Measurements from ENCODE around the gene FADS1.

FADS1 gene

GRCh38 chr11:61812736-61813411 lies 3.9 kb downstream of the FADS1 start:
- no peak overlapping the region for H3K9ac ChIP-seq (ENCODE audit: low read length)
- peaks cover 8% of the 10 kb centered on the region for H3K4me1 ChIP-seq (ENCODE audit: control insufficient read depth, insufficient read depth, low read length)
- no peaks in the 10 kb centered on the region for H3K27me3 ChIP-seq (ENCODE audit: control insufficient read depth, insufficient read depth, low read length)
- no peak overlapping the region for H3K4me3 ChIP-seq (ENCODE audit: low read length)
- H3K27ac ChIP-seq (ENCODE audit: low read depth, low read length), result no peak overlapping the region
- peaks cover 9% of the 10 kb centered on the region for H3K36me3 ChIP-seq (ENCODE audit: control insufficient read depth, insufficient read depth, low read length)

GRCh38 chr11:61811831-61812230 lies 5.0 kb downstream of the FADS1 start:
- Histone ChIP-seq H3K4me3 (ENCODE audit: low read length) (no peak overlapping the region), H3K4me1 (ENCODE audit: control insufficient read depth, insufficient read depth, low read length) (peaks cover 8% of the 10 kb centered on the region), H3K27ac (ENCODE audit: low read depth, low read length) (no peak overlapping the region), H3K36me3 (ENCODE audit: control insufficient read depth, insufficient read depth, low read length) (peaks cover 9% of the 10 kb centered on the region), H3K27me3 (ENCODE audit: control insufficient read depth, insufficient read depth, low read length) (no peaks in the 10 kb centered on the region), H3K9ac (ENCODE audit: low read length) (no peak overlapping the region)

GRCh38 chr11:61810671-61811175 lies 6.1 kb downstream of the FADS1 start:
- H3K27ac ChIP-seq (ENCODE audit: low read depth, low read length), result no peak overlapping the region
- no peak overlapping the region for H3K9ac ChIP-seq (ENCODE audit: low read length)
- peaks cover 2% of the 10 kb centered on the region for H3K4me1 ChIP-seq (ENCODE audit: control insufficient read depth, insufficient read depth, low read length)
- no peak overlapping the region for H3K4me3 ChIP-seq (ENCODE audit: low read length)
- no peaks in the 10 kb centered on the region for H3K27me3 ChIP-seq (ENCODE audit: control insufficient read depth, insufficient read depth, low read length)
- peaks cover 9% of the 10 kb centered on the region for H3K36me3 ChIP-seq (ENCODE audit: control insufficient read depth, insufficient read depth, low read length)

- Histone ChIP-seq H3K4me1 (ENCODE audit: control insufficient read depth, insufficient read depth, low read length) (no peaks in the 10 kb centered on the region), H3K27me3 (ENCODE audit: control insufficient read depth, insufficient read depth, low read length) (no peaks in the 10 kb centered on the region), H3K27ac (ENCODE audit: low read depth, low read length) (no peak overlapping the region), H3K9ac (ENCODE audit: low read length) (no peak overlapping the region), H3K36me3 (ENCODE audit: control insufficient read depth, insufficient read depth, low read length) (peaks cover 7% of the 10 kb centered on the region), H3K4me3 (ENCODE audit: low read length) (no peak overlapping the region)
Observed at GRCh38 chr11:61806785-61807184, 10.0 kb downstream of the FADS1 start.

- peaks cover 4% of the 10 kb centered on the region for H3K36me3 ChIP-seq (ENCODE audit: control insufficient read depth, insufficient read depth, low read length)
- H3K27ac ChIP-seq (ENCODE audit: low read depth, low read length), result no peak overlapping the region
- H3K9ac ChIP-seq (ENCODE audit: low read length), result no peak overlapping the region
- H3K4me3 ChIP-seq (ENCODE audit: low read length), result no peak overlapping the region
- no peaks in the 10 kb centered on the region for H3K4me1 ChIP-seq (ENCODE audit: control insufficient read depth, insufficient read depth, low read length)
- H3K27me3 ChIP-seq (ENCODE audit: control insufficient read depth, insufficient read depth, low read length), result no peaks in the 10 kb centered on the region
Observed at GRCh38 chr11:61805146-61805545, 11.7 kb downstream of the FADS1 start.

- no peaks in the 10 kb centered on the region for H3K36me3 ChIP-seq (ENCODE audit: control insufficient read depth, insufficient read depth, low read length)
- H3K4me3 ChIP-seq (ENCODE audit: low read length), result no peak overlapping the region
Observed at GRCh38 chr11:61803889-61804647, 12.7 kb downstream of the FADS1 start.

GRCh38 chr11:61802605-61803004 lies 14.2 kb downstream of the FADS1 start:
- H3K4me1 ChIP-seq (ENCODE audit: control insufficient read depth, insufficient read depth, low read length), result no peaks in the 10 kb centered on the region
- no peaks in the 10 kb centered on the region for H3K36me3 ChIP-seq (ENCODE audit: control insufficient read depth, insufficient read depth, low read length)
- H3K27ac ChIP-seq (ENCODE audit: low read depth, low read length), result no peak overlapping the region
- no peaks in the 10 kb centered on the region for H3K27me3 ChIP-seq (ENCODE audit: control insufficient read depth, insufficient read depth, low read length)
- no peak overlapping the region for H3K9ac ChIP-seq (ENCODE audit: low read length)
- H3K4me3 ChIP-seq (ENCODE audit: low read length), result no peak overlapping the region

More at GRCh38 chr11:61803889-61804647, 12.7 kb downstream of the FADS1 start:
- Histone ChIP-seq H3K27me3 (ENCODE audit: control insufficient read depth, insufficient read depth, low read length) (no peaks in the 10 kb centered on the region), H3K4me1 (ENCODE audit: control insufficient read depth, insufficient read depth, low read length) (no peaks in the 10 kb centered on the region), H3K9ac (ENCODE audit: low read length) (no peak overlapping the region), H3K27ac (ENCODE audit: low read depth, low read length) (no peak overlapping the region)

- Histone ChIP-seq H3K9ac (ENCODE audit: low read length) (no peak overlapping the region), H3K27me3 (ENCODE audit: control insufficient read depth, insufficient read depth, low read length) (no peaks in the 10 kb centered on the region), H3K36me3 (ENCODE audit: control insufficient read depth, insufficient read depth, low read length) (no peaks in the 10 kb centered on the region), H3K4me3 (ENCODE audit: low read length) (no peak overlapping the region), H3K4me1 (ENCODE audit: control insufficient read depth, insufficient read depth, low read length) (no peaks in the 10 kb centered on the region), H3K27ac (ENCODE audit: low read depth, low read length) (no peak overlapping the region)
Observed at GRCh38 chr11:61800331-61801281, 16.2 kb downstream of the FADS1 start.

GRCh38 chr11:61799665-61800284 lies 17.0 kb downstream of the FADS1 start:
- no peaks in the 10 kb centered on the region for H3K36me3 ChIP-seq (ENCODE audit: control insufficient read depth, insufficient read depth, low read length)
- H3K9ac ChIP-seq (ENCODE audit: low read length), result no peak overlapping the region
- H3K4me1 ChIP-seq (ENCODE audit: control insufficient read depth, insufficient read depth, low read length), result no peaks in the 10 kb centered on the region
- no peak overlapping the region for H3K27ac ChIP-seq (ENCODE audit: low read depth, low read length)
- no peak overlapping the region for H3K4me3 ChIP-seq (ENCODE audit: low read length)
- no peaks in the 10 kb centered on the region for H3K27me3 ChIP-seq (ENCODE audit: control insufficient read depth, insufficient read depth, low read length)

GRCh38 chr11:61797263-61797944 lies 19.4 kb downstream of the FADS1 start:
- H3K4me3 ChIP-seq (ENCODE audit: low read length), result no peak overlapping the region
- no peaks in the 10 kb centered on the region for H3K27me3 ChIP-seq (ENCODE audit: control insufficient read depth, insufficient read depth, low read length)
- H3K36me3 ChIP-seq (ENCODE audit: control insufficient read depth, insufficient read depth, low read length), result no peaks in the 10 kb centered on the region
- H3K9ac ChIP-seq (ENCODE audit: low read length), result no peak overlapping the region
- no peak overlapping the region for H3K27ac ChIP-seq (ENCODE audit: low read depth, low read length)
- peaks cover 5% of the 10 kb centered on the region for H3K4me1 ChIP-seq (ENCODE audit: control insufficient read depth, insufficient read depth, low read length)

GRCh38 chr11:61795876-61796526 lies 20.8 kb downstream of the FADS1 start:
- Histone ChIP-seq H3K27me3 (ENCODE audit: control insufficient read depth, insufficient read depth, low read length) (no peaks in the 10 kb centered on the region), H3K36me3 (ENCODE audit: control insufficient read depth, insufficient read depth, low read length) (no peaks in the 10 kb centered on the region), H3K4me1 (ENCODE audit: control insufficient read depth, insufficient read depth, low read length) (peaks cover 5% of the 10 kb centered on the region), H3K9ac (ENCODE audit: low read length) (no peak overlapping the region), H3K27ac (ENCODE audit: low read depth, low read length) (no peak overlapping the region), H3K4me3 (ENCODE audit: low read length) (no peak overlapping the region)
